ENCODE measurements around the gene MGAT2. TPM values are rescaled to one million over a fixed set of nuclear protein-coding genes. Genes with fewer than 3 reads are reported as not detected.
A peak's percentile ranks its signal among the peaks of the same experiment; 100 is the strongest.

MGAT2 gene
- total RNA-seq, 2 experiments from 2014 or later = 15.0 to 15.1 TPM

DNA sequence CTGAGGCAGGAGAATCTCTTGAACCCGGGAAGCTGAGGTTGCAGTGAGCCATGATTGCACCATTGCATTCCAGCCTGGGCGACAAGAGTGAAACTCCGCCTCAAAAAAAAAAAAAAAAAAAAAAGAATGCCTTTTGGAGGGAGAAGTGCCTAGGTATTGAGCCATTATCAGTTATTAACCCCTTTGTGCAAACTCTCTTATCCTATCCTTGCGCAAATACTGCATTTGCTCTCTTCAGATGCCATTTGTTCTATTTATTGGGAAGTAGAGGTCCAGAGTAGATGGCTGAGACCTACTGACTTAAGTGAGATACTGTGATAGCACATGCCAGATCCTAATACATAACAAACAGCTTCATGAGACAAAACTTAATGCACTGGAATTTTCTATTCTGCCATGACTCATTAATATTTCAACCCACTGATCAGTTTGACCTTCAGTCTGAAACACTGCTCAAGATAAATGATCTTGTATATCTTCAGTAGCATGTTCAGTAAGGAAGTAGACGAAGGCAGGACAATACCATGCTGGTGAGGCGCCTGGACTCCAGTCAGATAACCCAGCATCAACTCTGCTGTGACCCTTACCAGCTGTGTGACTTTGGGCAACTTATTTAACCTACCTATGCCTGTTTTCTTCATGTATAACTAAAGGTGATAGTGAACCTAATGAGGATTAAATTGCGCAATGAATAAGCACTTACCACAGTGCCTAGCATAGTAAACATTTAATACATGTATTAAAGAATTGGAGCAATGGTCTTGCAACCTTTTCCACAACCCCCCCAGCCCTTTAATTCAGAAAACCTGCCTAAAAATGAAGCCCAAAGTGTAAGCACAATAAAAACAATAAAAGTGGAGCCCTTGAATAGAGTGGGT lies 20.2 kb downstream of the MGAT2 start:
- Mint-ChIP-seq H3K27ac (peak overlapping the region; percentile 60), H3K36me3 (ENCODE audit: low read depth) (peaks cover 55% of the 10 kb centered on the region), H3K9me3 (no peaks in the 10 kb centered on the region), H3K4me1 (ENCODE audit: low read depth) (peaks cover 63% of the 10 kb centered on the region), H3K4me3 (peak overlapping the region; percentile 64), H3K27me3 (no peaks in the 10 kb centered on the region)
- Histone ChIP-seq H3K4me3 (ENCODE audit: low read length) (no peak overlapping the region), H3K27me3 (ENCODE audit: control insufficient read depth in 1 of 2, insufficient read depth in 2 of 2, low read length in 2 of 2) (no peaks in the 10 kb centered on the region), H3K27ac (ENCODE audit: low read depth in 1 of 2, low read length in 2 of 2) (no peak overlapping the region), H3K36me3 (ENCODE audit: insufficient read depth, low read length) (peaks cover 18% of the 10 kb centered on the region), H3K9me3 (ENCODE audit: control insufficient read depth in 1 of 2, insufficient read depth in 1 of 2, low read length in 2 of 2) (no peaks in the 10 kb centered on the region), H3K4me1 (ENCODE audit: insufficient read depth, low read length) (peaks cover 42% of the 10 kb centered on the region)
- DNase-seq = no peak
- CTCF ChIA-PET = interaction anchor here (1.0 to 1.2 kb wide), 3 partner anchors 47 to 221 kb away, joined by 3 to 6 read pairs (median 3); partner anchors contain the start of genes KLHDC2 and POLE2
- no peak for TF ChIP-seq CTCF (IDR thresholded peaks at IDR 0.05)
- ATAC-seq (ENCODE audit: poor library complexity) = no peak
- POLR2A ChIA-PET = interaction anchor here (0.8 to 1.2 kb wide), 2 partner anchors 20 to 21 kb away, joined by 3 to 5 read pairs; partner anchors contain the start of genes MGAT2 and RPL36AL
- intact Hi-C loops (cut with DNase I, micrococcal nuclease) = no loop called here

- no peak overlapping the region for H3K4me3 ChIP-seq (ENCODE audit: low read length)
- Mint-ChIP-seq H3K27me3 (no peaks in the 10 kb centered on the region), H3K4me1 (ENCODE audit: low read depth) (peaks cover 59% of the 10 kb centered on the region), H3K4me3 (no peak overlapping the region), H3K27ac (peak overlapping the region; percentile 60), H3K9me3 (no peaks in the 10 kb centered on the region), H3K36me3 (ENCODE audit: low read depth) (peaks cover 46% of the 10 kb centered on the region)
- no peak for TF ChIP-seq CTCF (IDR thresholded peaks at IDR 0.05)
- ATAC-seq (ENCODE audit: poor library complexity) = no peak
- H3K27me3 ChIP-seq (ENCODE audit: control insufficient read depth in 1 of 2, insufficient read depth in 2 of 2, low read length in 2 of 2) = no peaks in the 10 kb centered on the region
- DNase-seq = no peak
- peaks cover 21% of the 10 kb centered on the region for H3K36me3 ChIP-seq (ENCODE audit: insufficient read depth, low read length)
- ChIA-PET POLR2A (interaction anchor here (0.8 kb wide), 1 partner anchor 21 kb away, joined by 5 read pairs; the partner anchor contains the start of genes MGAT2 and RPL36AL), CTCF (interaction anchor here (1.0 to 1.2 kb wide), 2 partner anchors 46 to 126 kb away, joined by 3 to 6 read pairs; partner anchors contain the start of genes KLHDC2 and POLE2)
- no peak overlapping the region for H3K27ac ChIP-seq (ENCODE audit: low read depth in 1 of 2, low read length in 2 of 2)
- peaks cover 36% of the 10 kb centered on the region for H3K4me1 ChIP-seq (ENCODE audit: insufficient read depth, low read length)
- intact Hi-C loops (cut with DNase I, micrococcal nuclease) = no loop called here
- H3K9me3 ChIP-seq (ENCODE audit: control insufficient read depth in 1 of 2, insufficient read depth in 1 of 2, low read length in 2 of 2) = no peaks in the 10 kb centered on the region
Measured at GRCh38 chr14:49641697-49642129, 21.1 kb downstream of the MGAT2 start.

GRCh38 chr14:49642163-49642562 lies 21.6 kb downstream of the MGAT2 start:
- DNase-seq (no peak), ATAC-seq (ENCODE audit: poor library complexity) (no peak)
- H3K9me3 Mint-ChIP-seq = no peaks in the 10 kb centered on the region
- peak overlapping the region; percentile 60 for H3K27ac Mint-ChIP-seq
- H3K9me3 ChIP-seq (ENCODE audit: control insufficient read depth in 1 of 2, insufficient read depth in 1 of 2, low read length in 2 of 2) = no peaks in the 10 kb centered on the region
- H3K4me3 Mint-ChIP-seq = no peak overlapping the region
- H3K27me3 ChIP-seq (ENCODE audit: control insufficient read depth in 1 of 2, insufficient read depth in 2 of 2, low read length in 2 of 2) = no peaks in the 10 kb centered on the region
- ChIA-PET CTCF (interaction anchor here (1.2 kb wide), 1 partner anchor 126 kb away, joined by 6 read pairs; the partner anchor contains the start of gene KLHDC2), POLR2A (interaction anchor here (0.8 kb wide), 1 partner anchor 22 kb away, joined by 5 read pairs; the partner anchor contains the start of genes MGAT2 and RPL36AL)
- no peak overlapping the region for H3K4me3 ChIP-seq (ENCODE audit: low read length)
- H3K36me3 Mint-ChIP-seq (ENCODE audit: low read depth) = peaks cover 42% of the 10 kb centered on the region
- TF ChIP-seq CTCF (IDR thresholded peaks at IDR 0.05) = no peak
- intact Hi-C loops (cut with DNase I, micrococcal nuclease) = no loop called here
- H3K4me1 Mint-ChIP-seq (ENCODE audit: low read depth) = peaks cover 59% of the 10 kb centered on the region
- H3K4me1 ChIP-seq (ENCODE audit: insufficient read depth, low read length) = peaks cover 31% of the 10 kb centered on the region
- no peak overlapping the region for H3K27ac ChIP-seq (ENCODE audit: low read depth in 1 of 2, low read length in 2 of 2)
- H3K36me3 ChIP-seq (ENCODE audit: insufficient read depth, low read length) = peaks cover 21% of the 10 kb centered on the region
- no peaks in the 10 kb centered on the region for H3K27me3 Mint-ChIP-seq
